Erythroblast (primary cell): ENCODE results near the gene CEP104.
A peak's percentile ranks its signal among the peaks of the same experiment; 100 is the strongest.

Experiments used
- DNase-seq, 2 experiments: peaks; one replicate each; lab custom pipeline; 2025; lab: John Stamatoyannopoulos, UW
- GATA1 ChIP-seq: IDR thresholded peaks from 2 replicates; pipeline ENCODE4 v1.6.1; 2011; ENCODE audit warnings: low read depth, mild to moderate bottlenecking, control low read depth, low read length, moderate library complexity
- POLR2A ChIP-seq: IDR thresholded peaks from 2 replicates; pipeline ENCODE4 v1.6.1; 2011; ENCODE audit warnings: mild to moderate bottlenecking, low read length

The CEP104 gene

DNA sequence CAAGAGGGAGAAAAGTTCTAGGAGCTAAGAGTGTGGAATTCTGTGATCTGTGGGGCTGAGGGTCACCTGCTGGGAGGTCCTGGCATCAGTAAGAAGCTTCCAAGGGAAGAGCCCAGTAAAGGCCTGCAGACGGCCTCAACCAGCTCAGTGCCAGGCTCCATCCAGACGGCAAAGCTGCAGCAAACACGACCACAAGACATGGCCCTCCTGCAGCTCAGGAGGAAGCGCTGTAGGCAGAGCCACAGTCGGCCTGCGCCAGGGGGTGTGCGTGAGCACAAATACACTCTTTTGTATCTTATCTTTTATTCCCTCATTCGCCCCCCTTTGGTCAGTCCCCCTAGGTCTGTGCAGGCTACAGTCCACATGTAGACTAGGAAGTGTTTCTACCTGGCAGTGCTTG, 29.7 kb upstream of the CEP104 start:
- TF ChIP-seq POLR2A (no peak), GATA1 (no peak)
- DNase-seq: no peak

DNA sequence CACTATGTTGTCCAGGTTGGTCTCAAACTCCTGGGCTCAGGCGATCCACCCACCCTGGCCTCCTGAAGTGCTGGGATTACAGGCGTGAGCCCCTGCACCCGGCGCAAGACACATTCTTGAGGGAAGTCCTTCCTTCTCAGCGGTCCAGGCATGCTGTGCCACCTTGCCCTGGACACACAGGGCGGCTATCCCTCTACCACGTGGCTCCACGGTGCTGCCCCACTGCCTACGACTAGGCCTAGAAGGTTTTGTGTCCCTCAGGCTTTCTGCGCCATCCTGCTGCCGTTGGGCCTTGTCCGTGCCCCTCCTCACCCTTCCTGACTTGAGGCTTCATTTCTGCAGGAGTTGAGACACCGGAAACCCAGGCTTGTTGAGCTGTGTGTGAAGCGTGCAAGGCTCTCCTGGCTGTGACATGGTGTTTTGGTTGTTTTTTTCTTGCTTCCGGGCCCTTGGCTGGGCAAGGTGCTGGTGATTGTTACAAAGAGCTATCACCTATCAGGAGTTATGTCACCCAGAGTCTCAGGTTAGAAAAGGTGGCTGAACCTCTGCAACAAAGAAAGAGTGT, 29.2 kb upstream of the CEP104 start:
- no peak for DNase-seq
- TF ChIP-seq GATA1 (no peak), POLR2A (no peak)

DNA sequence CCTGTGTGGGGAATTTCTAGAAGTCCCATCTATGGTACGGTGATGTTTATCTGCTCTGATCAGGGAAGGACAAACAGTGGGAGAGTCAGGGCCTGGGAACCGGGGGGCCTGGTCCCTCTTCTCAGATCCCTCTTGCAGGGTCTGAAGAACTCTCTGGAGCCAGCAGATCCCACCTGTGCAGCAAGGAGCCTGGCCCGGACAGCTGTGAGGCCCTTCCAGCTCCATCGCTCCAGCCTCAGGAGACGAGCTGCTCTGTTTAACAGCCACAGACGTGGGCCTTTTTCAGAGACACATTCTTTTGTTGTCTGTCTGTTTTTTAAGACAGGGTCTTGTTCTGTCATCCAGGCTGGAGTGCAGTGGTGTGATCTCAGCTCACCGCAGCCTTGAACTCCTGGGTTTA, 28.6 kb upstream of the CEP104 start:
- DNase-seq: no peak
- no peak for TF ChIP-seq POLR2A

DNA sequence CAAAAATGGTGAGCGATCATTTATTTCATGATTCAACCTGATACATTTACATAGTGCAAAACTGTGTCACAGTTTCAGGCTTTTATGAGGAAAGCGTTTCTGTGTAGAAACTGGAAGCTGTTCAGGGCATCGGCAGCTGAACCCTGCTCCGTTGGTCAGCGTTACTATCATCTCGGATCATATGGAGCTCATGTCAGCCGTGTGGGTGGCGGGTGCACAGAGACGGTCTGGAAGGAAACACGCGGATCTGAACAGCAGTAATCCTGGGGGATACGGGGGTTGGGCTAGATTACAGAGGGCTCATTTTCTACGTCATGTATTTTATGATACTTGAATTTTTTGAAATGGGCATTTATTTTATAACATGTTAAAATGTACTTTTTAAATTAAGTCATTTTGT, 28.0 kb upstream of the CEP104 start:
- TF ChIP-seq POLR2A (no peak), GATA1 (no peak)
- DNase-seq: no peak

DNA sequence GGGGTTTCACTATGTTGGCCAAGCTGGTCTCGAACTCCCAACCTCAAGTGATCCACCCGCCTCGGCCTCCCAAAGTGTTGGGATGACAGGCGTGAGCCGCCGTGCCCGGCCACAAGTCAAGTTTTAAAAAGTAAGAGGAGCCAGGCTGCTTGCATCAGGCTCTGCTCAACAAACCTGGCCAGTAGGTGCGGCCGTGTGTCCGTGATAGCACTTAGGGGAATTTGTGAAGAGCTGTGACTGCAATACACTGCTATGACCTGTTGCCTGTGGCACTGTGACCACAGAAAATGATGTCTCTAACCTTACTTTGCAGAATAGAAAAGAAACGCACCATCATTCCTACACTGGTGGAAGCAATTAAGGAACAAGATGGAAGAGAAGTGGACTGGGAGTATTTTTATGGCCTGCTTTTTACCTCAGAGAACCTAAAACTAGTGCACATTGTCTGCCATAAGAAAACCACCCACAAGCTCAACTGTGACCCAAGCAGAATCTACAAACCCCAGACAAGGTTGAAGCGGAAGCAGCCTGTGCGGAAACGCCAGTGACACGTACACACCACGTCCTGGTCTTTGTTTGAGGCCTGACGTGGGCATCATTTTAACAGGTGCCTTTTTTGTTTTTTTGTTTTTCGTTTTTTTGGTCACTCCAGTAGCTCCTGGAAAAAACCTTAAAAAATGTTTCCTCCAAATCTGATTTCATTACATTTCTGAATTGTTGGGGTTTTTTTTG, 26.3 kb upstream of the CEP104 start:
- no peak for TF ChIP-seq POLR2A
- no peak for TF ChIP-seq GATA1
- no peak for DNase-seq

DNA sequence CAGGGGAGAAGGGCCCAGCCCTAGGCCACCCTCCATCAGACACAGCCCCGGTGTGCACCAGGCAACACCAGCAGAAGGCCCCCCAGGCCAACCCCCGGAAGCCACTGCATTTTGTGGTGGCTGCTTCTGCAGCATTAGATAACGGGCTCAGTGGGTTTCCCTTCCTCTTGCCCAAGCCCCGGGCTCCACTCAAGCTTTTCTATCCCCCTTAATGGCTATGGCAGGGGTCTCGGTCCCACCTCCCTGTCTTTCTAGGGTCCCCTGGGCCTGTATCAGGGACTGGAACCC, 24.1 kb upstream of the CEP104 start:
- no peak for TF ChIP-seq GATA1
- no peak for TF ChIP-seq POLR2A
- no peak for DNase-seq

DNA sequence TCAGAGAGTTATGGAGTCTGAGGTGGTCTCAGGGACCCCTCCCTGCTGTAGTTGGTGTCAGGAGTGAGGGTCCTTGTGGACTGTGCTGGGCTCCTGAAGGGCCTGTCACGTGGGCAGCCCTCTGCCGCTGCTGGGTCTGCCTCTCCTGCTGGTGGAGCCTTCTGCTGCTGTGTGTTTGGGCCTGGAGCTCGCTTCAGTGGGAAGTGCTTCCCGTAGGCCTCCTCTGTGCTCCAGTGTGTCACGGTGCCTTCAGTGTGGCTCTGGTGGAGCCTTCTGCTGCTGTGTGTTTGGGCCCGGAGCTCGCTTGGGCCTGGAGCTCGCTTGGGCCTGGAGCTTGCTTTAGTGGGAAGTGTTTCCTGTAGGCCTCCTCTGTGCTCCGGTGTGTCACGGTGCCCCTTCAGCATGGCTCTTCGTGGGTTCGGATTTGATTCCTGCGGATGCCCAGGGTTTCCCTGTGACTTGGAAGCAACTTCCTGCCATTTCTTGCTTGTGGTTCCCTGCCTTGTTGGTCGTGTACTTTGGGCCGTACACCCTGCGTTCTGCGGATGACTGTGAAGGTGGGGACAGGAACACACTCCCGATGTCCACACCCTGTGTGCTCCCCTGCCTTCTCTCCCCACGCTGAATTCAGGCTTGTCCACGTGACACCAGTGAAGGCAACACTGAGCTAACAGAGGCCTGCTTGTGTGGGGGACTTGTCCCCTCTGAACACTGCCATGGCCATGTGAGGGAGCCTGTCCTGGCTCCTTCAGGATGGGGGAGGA, 23.6 kb upstream of the CEP104 start:
- DNase-seq: no peak
- TF ChIP-seq GATA1: no peak
- no peak for TF ChIP-seq POLR2A

DNA sequence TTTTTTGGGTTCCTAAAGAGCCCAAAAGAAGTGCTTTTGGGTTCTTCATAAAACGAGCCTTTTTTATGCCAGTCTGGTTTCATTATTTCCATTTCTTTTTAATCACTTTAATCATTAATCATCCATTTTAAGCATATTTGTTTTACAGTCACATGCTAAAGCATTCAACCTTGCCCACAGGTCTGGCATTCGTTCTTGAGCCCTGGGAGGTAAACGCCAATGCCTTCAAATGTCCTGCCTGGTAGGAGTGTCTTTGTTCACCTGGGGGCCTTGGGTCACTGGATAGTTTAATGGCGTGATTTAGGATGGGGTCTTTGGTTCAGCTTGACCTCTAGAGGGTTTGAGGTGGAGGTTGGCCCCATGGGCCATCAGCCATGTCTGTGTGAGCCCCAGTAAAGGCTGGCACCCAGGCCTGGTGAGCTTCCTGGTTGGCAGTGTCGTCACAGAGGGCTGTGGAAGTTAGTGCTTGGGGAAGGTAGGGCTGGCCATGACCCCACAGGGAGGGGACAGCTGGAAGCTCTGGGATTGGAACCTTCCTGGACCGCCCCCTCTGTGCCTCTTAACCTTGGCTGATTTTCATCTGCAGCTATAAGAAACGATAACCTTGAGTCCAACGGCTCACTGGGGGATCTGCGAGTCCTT, 22.9 kb upstream of the CEP104 start:
- no peak for TF ChIP-seq GATA1
- TF ChIP-seq POLR2A: no peak
- no peak for DNase-seq

DNA sequence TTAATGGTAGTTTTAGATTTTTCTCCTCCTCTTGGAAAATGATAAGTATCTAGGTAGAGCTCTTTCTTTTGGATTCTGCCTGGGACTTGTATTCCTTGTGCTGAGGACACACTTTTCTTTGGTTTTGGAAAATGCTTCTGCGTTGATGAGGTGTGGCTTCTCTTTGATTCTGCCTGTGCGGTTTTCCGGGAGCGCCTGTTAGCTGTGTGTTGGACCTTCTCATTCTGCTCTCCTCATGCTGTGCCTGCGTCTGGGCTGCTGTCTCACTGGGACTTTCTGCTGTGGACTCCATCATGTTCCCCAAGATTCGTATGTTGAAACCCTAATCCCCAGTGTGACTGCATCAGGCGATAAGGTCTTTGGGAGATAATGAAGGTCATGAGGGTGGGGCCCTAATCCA, 22.1 kb upstream of the CEP104 start:
- no peak for TF ChIP-seq GATA1
- TF ChIP-seq POLR2A: no peak
- peak; percentile 19 to 27 for DNase-seq

DNA sequence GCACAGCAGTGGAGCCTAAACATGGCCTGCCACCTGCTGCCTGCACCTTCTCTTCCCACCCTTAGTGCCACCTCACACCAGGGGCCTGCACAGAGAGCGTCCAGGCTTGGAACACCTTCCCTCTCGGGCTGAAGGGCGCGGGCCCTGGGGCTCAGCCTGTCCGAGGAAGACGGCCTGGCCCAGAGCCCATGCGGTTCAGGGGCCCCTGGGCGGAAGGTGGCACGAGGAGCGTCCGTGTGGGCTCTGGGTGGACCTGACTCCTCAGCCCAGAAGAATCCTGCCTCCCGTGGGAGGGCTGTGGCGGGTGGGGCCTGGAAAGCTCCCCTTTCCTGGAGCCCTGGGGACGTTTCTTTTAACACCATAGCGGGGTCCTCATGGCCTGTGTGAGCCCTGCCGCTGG, 19.7 kb upstream of the CEP104 start:
- DNase-seq: no peak
- TF ChIP-seq GATA1: no peak
- no peak for TF ChIP-seq POLR2A

DNA sequence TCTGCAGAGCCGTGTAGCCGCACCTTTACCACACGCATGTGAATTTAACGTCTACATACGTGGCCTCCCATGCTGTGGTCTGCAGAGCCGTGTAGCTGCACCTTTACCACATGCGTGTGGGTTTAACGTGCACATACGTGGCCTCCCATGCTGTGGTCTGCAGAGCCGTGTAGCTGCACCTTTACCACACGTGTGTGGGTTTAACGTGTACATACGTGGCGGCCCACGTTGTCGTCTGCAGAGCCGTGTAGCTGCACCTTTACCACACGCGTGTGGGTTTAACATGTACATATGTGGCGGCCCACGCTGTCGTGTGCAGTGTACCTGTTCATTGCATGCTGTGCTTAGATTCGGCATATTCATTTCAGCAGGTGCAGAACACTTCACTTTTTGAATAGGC, 17.7 kb upstream of the CEP104 start:
- DNase-seq: no peak
- no peak for TF ChIP-seq POLR2A
- no peak for TF ChIP-seq GATA1

DNA sequence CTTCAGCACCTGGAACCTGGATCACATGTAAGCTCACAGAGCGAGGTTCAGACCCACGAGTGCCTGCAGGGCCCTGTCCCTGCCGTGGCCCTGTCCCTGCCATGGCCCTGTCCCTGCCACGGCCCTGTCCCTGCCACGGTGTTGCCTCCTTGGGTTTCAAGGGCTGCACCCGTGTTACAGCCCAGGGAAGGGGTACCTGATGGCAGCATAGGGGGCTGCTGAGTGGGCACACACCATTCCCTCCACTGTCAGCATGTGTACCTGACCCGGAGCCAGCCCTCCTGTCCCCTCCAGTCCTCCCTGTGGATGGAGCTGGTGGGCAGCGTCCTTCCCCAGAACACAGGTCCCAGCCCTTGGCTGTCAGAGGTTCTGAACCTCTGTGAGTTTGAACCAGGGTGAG, 15.5 kb upstream of the CEP104 start:
- DNase-seq: no peak
- TF ChIP-seq POLR2A (no peak), GATA1 (no peak)

DNA sequence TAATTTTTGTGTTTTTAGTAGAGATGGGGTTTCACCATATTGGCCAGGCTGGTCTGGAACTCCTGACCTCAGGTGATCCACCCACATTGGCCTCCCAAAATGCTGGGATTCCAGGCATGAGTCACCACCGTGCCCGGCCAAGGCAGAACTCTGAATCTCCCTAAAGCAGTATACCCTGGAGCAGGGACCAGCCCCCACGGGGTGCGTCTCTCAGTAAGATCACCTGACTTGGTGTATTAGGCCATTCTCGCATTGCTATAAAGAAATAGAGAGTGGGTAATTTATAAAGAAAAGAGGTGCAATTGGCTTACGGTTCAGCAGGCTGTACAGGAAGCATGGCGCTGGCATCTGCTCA, 14.4 kb upstream of the CEP104 start:
- no peak for DNase-seq
- no peak for TF ChIP-seq POLR2A
- TF ChIP-seq GATA1: no peak

DNA sequence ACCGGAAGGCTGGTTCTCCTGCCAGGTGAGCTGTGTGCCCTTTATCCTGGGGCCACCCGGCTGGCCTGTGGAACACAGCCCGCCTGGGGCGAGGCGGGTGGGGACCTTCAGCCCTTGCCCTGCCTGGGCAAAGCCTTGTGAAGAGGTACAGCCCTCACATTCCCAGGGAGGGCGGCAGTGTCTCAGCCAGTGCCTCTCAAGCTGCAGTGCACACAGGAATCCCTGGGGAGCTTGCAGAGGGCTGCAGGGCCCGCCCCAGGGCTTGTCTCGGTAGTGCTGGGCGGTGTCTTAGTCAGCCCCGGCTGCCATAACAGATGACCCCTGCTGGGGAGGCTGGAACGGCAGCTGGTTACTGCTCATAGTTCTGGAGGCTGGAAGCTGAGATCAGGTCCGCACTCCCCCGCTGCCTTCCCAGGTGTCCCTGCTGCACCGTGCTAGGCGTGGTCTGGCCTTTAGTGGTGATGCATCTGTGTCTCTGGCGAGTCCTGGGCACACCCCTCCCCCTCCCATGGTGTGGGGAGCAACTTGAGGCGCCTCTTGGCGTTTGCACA, 12.8 kb upstream of the CEP104 start:
- TF ChIP-seq GATA1 (no peak), POLR2A (no peak)
- peak; percentile 13 to 40 for DNase-seq
